IPS DF 19.7 (cell line): Measurements from ENCODE around the gene KLK6.
A peak's percentile ranks its signal among the peaks of the same experiment; 100 is the strongest.

ENCODE experiments used
- DNase-seq: peaks from one replicate; pipeline ENCODE4 v3.0.0-alpha.2; 2013; ENCODE audit warnings: low read depth, low spot score

KLK6 gene

GRCh38 chr19:50969413-50969760, at the start of gene KLK6:
KLK6 (minus strand) TSS chr19:50969591; CDS start chr19:50968104, 1,487 bp downstream.
- no peak for DNase-seq

- no peak for DNase-seq
Measured at GRCh38 chr19:51018745-51019543, 49.6 kb upstream of the KLK6 start.

- DNase-seq = no peak
Measured at GRCh38 chr19:51016798-51017683, 47.6 kb upstream of the KLK6 start.

GRCh38 chr19:51015691-51016267, 46.4 kb upstream of the KLK6 start:
- no peak for DNase-seq

- no peak for DNase-seq
Measured at GRCh38 chr19:51014242-51014641, 44.9 kb upstream of the KLK6 start.

- no peak for DNase-seq
Measured at GRCh38 chr19:51012661-51013190, 43.3 kb upstream of the KLK6 start.

GRCh38 chr19:51010066-51010795, 40.8 kb upstream of the KLK6 start:
- no peak for DNase-seq

GRCh38 chr19:51009061-51009891, 39.9 kb upstream of the KLK6 start:
- DNase-seq = no peak

GRCh38 chr19:51007488-51007887, 38.1 kb upstream of the KLK6 start:
- no peak for DNase-seq

GRCh38 chr19:51006406-51006805, 37.0 kb upstream of the KLK6 start:
- DNase-seq = no peak

GRCh38 chr19:51005248-51005647, 35.9 kb upstream of the KLK6 start:
- DNase-seq = no peak

GRCh38 chr19:51003316-51003715, 33.9 kb upstream of the KLK6 start:
- no peak for DNase-seq

- DNase-seq = peak; percentile 81
Measured at GRCh38 chr19:51002542-51003311, 33.3 kb upstream of the KLK6 start.

- DNase-seq = no peak
Measured at GRCh38 chr19:51002089-51002532, 32.7 kb upstream of the KLK6 start.

- no peak for DNase-seq
Measured at GRCh38 chr19:51001515-51001914, 32.1 kb upstream of the KLK6 start, which contains the start of gene KLK8. KLK8 (minus strand) TSS chr19:51001604; CDS start chr19:51001167, 437 bp downstream.

- DNase-seq = no peak
Measured at GRCh38 chr19:51000981-51001380, 31.6 kb upstream of the KLK6 start.

- DNase-seq = no peak
Measured at GRCh38 chr19:51000426-51000825, 31.0 kb upstream of the KLK6 start.

GRCh38 chr19:50998686-50999085, 29.3 kb upstream of the KLK6 start:
- DNase-seq = no peak

GRCh38 chr19:50998061-50998460, 28.7 kb upstream of the KLK6 start:
- no peak for DNase-seq

GRCh38 chr19:50994129-50994528, 24.7 kb upstream of the KLK6 start:
- no peak for DNase-seq
